Activated naive CD4-positive, alpha-beta T cell treated with anti-CD3 and anti-CD28 coated beads, Interleukin-2, amount 50 U/mL, for 24 hours (primary cell): ENCODE measurements around the gene MBD5.
A peak's percentile ranks its signal among the peaks of the same experiment; 100 is the strongest.

Experiments
- H3K27ac Mint-ChIP-seq: one replicate; pipeline ENCODE4 v1.8.0; 2021; ENCODE audit warnings: mild to moderate bottlenecking, mixed read lengths
- H3K27me3 Mint-ChIP-seq: one replicate; pipeline ENCODE4 v1.8.0; 2021; ENCODE audit warnings: mixed read lengths
- H3K36me3 Mint-ChIP-seq: one replicate; pipeline ENCODE4 v1.8.0; 2021; ENCODE audit warnings: mixed read lengths
- H3K4me1 Mint-ChIP-seq: one replicate; pipeline ENCODE4 v1.8.0; 2021; ENCODE audit warnings: mixed read lengths
- H3K4me3 Mint-ChIP-seq: one replicate; pipeline ENCODE4 v1.8.0; 2021; ENCODE audit warnings: mild to moderate bottlenecking, mixed read lengths
- H3K9me3 Mint-ChIP-seq: one replicate; pipeline ENCODE4 v1.8.0; 2021; ENCODE audit warnings: mixed read lengths

The MBD5 gene

GRCh38 chr2:148048475-148049221, 27.8 kb downstream of the MBD5 start:
- Mint-ChIP-seq H3K27ac (no peak overlapping the region), H3K4me1 (peaks cover 74% of the 10 kb centered on the region), H3K9me3 (peaks cover 5% of the 10 kb centered on the region), H3K27me3 (no peaks in the 10 kb centered on the region), H3K4me3 (no peak overlapping the region), H3K36me3 (peaks cover 4% of the 10 kb centered on the region)

- no peak overlapping the region for H3K4me3 Mint-ChIP-seq
- no peak overlapping the region for H3K27ac Mint-ChIP-seq
- H3K27me3 Mint-ChIP-seq = no peaks in the 10 kb centered on the region
- H3K4me1 Mint-ChIP-seq = peaks cover 74% of the 10 kb centered on the region
- peaks cover 4% of the 10 kb centered on the region for H3K36me3 Mint-ChIP-seq
- H3K9me3 Mint-ChIP-seq = peaks cover 5% of the 10 kb centered on the region
Observed at GRCh38 chr2:148049284-148049683, 28.4 kb downstream of the MBD5 start.

GRCh38 chr2:148052687-148053086, 31.8 kb downstream of the MBD5 start:
- no peaks in the 10 kb centered on the region for H3K27me3 Mint-ChIP-seq
- H3K36me3 Mint-ChIP-seq = peaks cover 8% of the 10 kb centered on the region
- no peak overlapping the region for H3K27ac Mint-ChIP-seq
- peaks cover 5% of the 10 kb centered on the region for H3K9me3 Mint-ChIP-seq
- H3K4me1 Mint-ChIP-seq = peaks cover 58% of the 10 kb centered on the region
- H3K4me3 Mint-ChIP-seq = no peak overlapping the region

GRCh38 chr2:148058641-148059040, 37.8 kb downstream of the MBD5 start:
- H3K27me3 Mint-ChIP-seq = no peaks in the 10 kb centered on the region
- peaks cover 7% of the 10 kb centered on the region for H3K36me3 Mint-ChIP-seq
- H3K27ac Mint-ChIP-seq = no peak overlapping the region
- H3K4me3 Mint-ChIP-seq = no peak overlapping the region
- H3K9me3 Mint-ChIP-seq = no peaks in the 10 kb centered on the region
- H3K4me1 Mint-ChIP-seq = peaks cover 7% of the 10 kb centered on the region

GRCh38 chr2:148063633-148064032, 42.7 kb downstream of the MBD5 start:
- no peak overlapping the region for H3K4me3 Mint-ChIP-seq
- no peak overlapping the region for H3K27ac Mint-ChIP-seq
- H3K36me3 Mint-ChIP-seq = peaks cover 3% of the 10 kb centered on the region
- H3K27me3 Mint-ChIP-seq = no peaks in the 10 kb centered on the region
- H3K4me1 Mint-ChIP-seq = peaks cover 4% of the 10 kb centered on the region
- H3K9me3 Mint-ChIP-seq = peaks cover 5% of the 10 kb centered on the region

- Mint-ChIP-seq H3K4me3 (no peak overlapping the region), H3K4me1 (peaks cover 9% of the 10 kb centered on the region), H3K36me3 (peaks cover 6% of the 10 kb centered on the region), H3K27ac (no peak overlapping the region), H3K27me3 (no peaks in the 10 kb centered on the region), H3K9me3 (peaks cover 5% of the 10 kb centered on the region)
Observed at GRCh38 chr2:148065936-148066335, 45.0 kb downstream of the MBD5 start.

- no peak overlapping the region for H3K27ac Mint-ChIP-seq
- H3K4me1 Mint-ChIP-seq = peaks cover 9% of the 10 kb centered on the region
- peaks cover 5% of the 10 kb centered on the region for H3K9me3 Mint-ChIP-seq
- no peaks in the 10 kb centered on the region for H3K27me3 Mint-ChIP-seq
- peaks cover 6% of the 10 kb centered on the region for H3K36me3 Mint-ChIP-seq
- H3K4me3 Mint-ChIP-seq = no peak overlapping the region
Observed at GRCh38 chr2:148067801-148068200, 46.9 kb downstream of the MBD5 start.

GRCh38 chr2:148071351-148071750, 50.5 kb downstream of the MBD5 start:
- Mint-ChIP-seq H3K4me3 (no peak overlapping the region), H3K4me1 (peaks cover 6% of the 10 kb centered on the region), H3K27me3 (no peaks in the 10 kb centered on the region), H3K36me3 (peaks cover 6% of the 10 kb centered on the region), H3K9me3 (no peaks in the 10 kb centered on the region), H3K27ac (no peak overlapping the region)

GRCh38 chr2:148096012-148096411, 75.1 kb downstream of the MBD5 start:
- Mint-ChIP-seq H3K4me3 (no peak overlapping the region), H3K27ac (no peak overlapping the region), H3K36me3 (peaks cover 5% of the 10 kb centered on the region), H3K9me3 (peaks cover 14% of the 10 kb centered on the region), H3K4me1 (peaks cover 19% of the 10 kb centered on the region), H3K27me3 (no peaks in the 10 kb centered on the region)

- Mint-ChIP-seq H3K27me3 (no peaks in the 10 kb centered on the region), H3K36me3 (peaks cover 12% of the 10 kb centered on the region), H3K4me1 (peaks cover 33% of the 10 kb centered on the region), H3K27ac (peak overlapping the region; percentile 1), H3K9me3 (peaks cover 13% of the 10 kb centered on the region), H3K4me3 (no peak overlapping the region)
Observed at GRCh38 chr2:148102641-148103040, 81.8 kb downstream of the MBD5 start.

- Mint-ChIP-seq H3K4me1 (peaks cover 25% of the 10 kb centered on the region), H3K36me3 (peaks cover 12% of the 10 kb centered on the region), H3K4me3 (no peak overlapping the region), H3K27ac (no peak overlapping the region), H3K27me3 (no peaks in the 10 kb centered on the region), H3K9me3 (peaks cover 7% of the 10 kb centered on the region)
Observed at GRCh38 chr2:148103946-148104345, 83.1 kb downstream of the MBD5 start.

- Mint-ChIP-seq H3K4me1 (peaks cover 27% of the 10 kb centered on the region), H3K9me3 (peaks cover 7% of the 10 kb centered on the region), H3K27me3 (no peaks in the 10 kb centered on the region), H3K27ac (no peak overlapping the region), H3K36me3 (peaks cover 12% of the 10 kb centered on the region), H3K4me3 (no peak overlapping the region)
Observed at GRCh38 chr2:148106331-148106730, 85.4 kb downstream of the MBD5 start.

- Mint-ChIP-seq H3K4me3 (no peak overlapping the region), H3K36me3 (peaks cover 12% of the 10 kb centered on the region), H3K27ac (no peak overlapping the region), H3K4me1 (peaks cover 26% of the 10 kb centered on the region), H3K9me3 (peaks cover 7% of the 10 kb centered on the region), H3K27me3 (no peaks in the 10 kb centered on the region)
Observed at GRCh38 chr2:148108385-148108784, 87.5 kb downstream of the MBD5 start.

GRCh38 chr2:148110184-148110583, 89.3 kb downstream of the MBD5 start:
- Mint-ChIP-seq H3K27ac (no peak overlapping the region), H3K4me3 (no peak overlapping the region), H3K27me3 (no peaks in the 10 kb centered on the region), H3K36me3 (peaks cover 12% of the 10 kb centered on the region), H3K9me3 (peaks cover 7% of the 10 kb centered on the region), H3K4me1 (peaks cover 28% of the 10 kb centered on the region)

- Mint-ChIP-seq H3K36me3 (peaks cover 24% of the 10 kb centered on the region), H3K4me3 (no peak overlapping the region), H3K27me3 (no peaks in the 10 kb centered on the region), H3K27ac (no peak overlapping the region), H3K4me1 (peaks cover 17% of the 10 kb centered on the region), H3K9me3 (peaks cover 16% of the 10 kb centered on the region)
Observed at GRCh38 chr2:148122788-148123187, 101.9 kb downstream of the MBD5 start.

GRCh38 chr2:148124271-148124670, 103.4 kb downstream of the MBD5 start:
- no peak overlapping the region for H3K27ac Mint-ChIP-seq
- H3K27me3 Mint-ChIP-seq = no peaks in the 10 kb centered on the region
- H3K9me3 Mint-ChIP-seq = peaks cover 3% of the 10 kb centered on the region
- H3K4me3 Mint-ChIP-seq = no peak overlapping the region
- H3K4me1 Mint-ChIP-seq = peaks cover 17% of the 10 kb centered on the region
- H3K36me3 Mint-ChIP-seq = peaks cover 15% of the 10 kb centered on the region

- Mint-ChIP-seq H3K4me1 (peaks cover 19% of the 10 kb centered on the region), H3K9me3 (no peaks in the 10 kb centered on the region), H3K27ac (no peak overlapping the region), H3K4me3 (no peak overlapping the region), H3K36me3 (peaks cover 5% of the 10 kb centered on the region), H3K27me3 (no peaks in the 10 kb centered on the region)
Observed at GRCh38 chr2:148130581-148130980, 109.7 kb downstream of the MBD5 start.
